Spinal cord (tissue), 4 donors: ENCODE results near the gene TKFC. TPM values are rescaled to one million over a fixed set of nuclear protein-coding genes. Genes with fewer than 3 reads are reported as not detected.

Source experiments
- polyA plus RNA-seq, 2 donors: library from polyadenylated mRNA; unstranded; fragments of 120-200 nt; gene quantifications; one replicate each; pipeline ENCODE4 v1.2.1, GENCODE V29; 2013; ENCODE audit not compliant: insufficient read length in 2 of 2
- total RNA-seq, 2 donors: library from RNA; depleted of rRNA in 1 of 2; stranded (reverse); fragments of 120-200 nt in 1 of 2; fragments of >200 nt in 1 of 2; gene quantifications; one replicate each; pipeline versions ENCODE4 v1.2.3 to v1.2.4, GENCODE V29; 2013 to 2014

The TKFC gene
- total and polyA plus RNA-seq, 4 donors: 14.9 to 37.7 (median 28.8) TPM

Other genes starting within 250 kb of the TKFC start
- under 1 TPM in 1 of 2 donors, not detected in 1; 0.10 TPM for gene CD5, start 230.7 kb upstream of the TKFC start, total RNA-seq
- gene CD5, start 230.7 kb upstream of the TKFC start, polyA plus RNA-seq: under 1 TPM; 0.08 to 0.15 TPM
- gene VPS37C, start 171.8 kb upstream of the TKFC start, total RNA-seq: 10 to 100 TPM in 1 of 2 donors, 1 to 10 TPM in 1; 4.8 to 11.4 TPM
- 10 to 100 TPM; 14.1 to 16.5 TPM for gene VPS37C, start 171.8 kb upstream of the TKFC start, polyA plus RNA-seq
- gene PGA3, start 129.7 kb upstream of the TKFC start, total RNA-seq: under 1 TPM; 0.59 to 0.66 TPM
- gene PGA3, start 129.7 kb upstream of the TKFC start, polyA plus RNA-seq: under 1 TPM; 0.17 to 0.21 TPM
- gene PGA4, start 110.9 kb upstream of the TKFC start, total RNA-seq: 1 to 10 TPM in 1 of 2 donors, under 1 TPM in 1; 0.99 to 1.8 TPM
- gene PGA4, start 110.9 kb upstream of the TKFC start, polyA plus RNA-seq: under 1 TPM in 1 of 2 donors, not detected in 1; 0.39 TPM
- under 1 TPM; 0.33 to 0.50 TPM for gene PGA5, start 92.1 kb upstream of the TKFC start, total RNA-seq
- under 1 TPM; 0.77 to 0.79 TPM for gene PGA5, start 92.1 kb upstream of the TKFC start, polyA plus RNA-seq
- 1 to 10 TPM; 1.5 to 2.4 TPM for gene VWCE, start 37.9 kb upstream of the TKFC start, total RNA-seq
- gene VWCE, start 37.9 kb upstream of the TKFC start, polyA plus RNA-seq: 10 to 100 TPM in 1 of 2 donors, 1 to 10 TPM in 1; 5.3 to 10.7 TPM
- 100 to 1,000 TPM; 162 to 254 TPM for gene DDB1, start 123 bp upstream of the TKFC start, total RNA-seq
- 100 to 1,000 TPM; 174 to 179 TPM for gene DDB1, start 123 bp upstream of the TKFC start, polyA plus RNA-seq
- gene CYB561A3, start 28.7 kb downstream of the TKFC start, total RNA-seq: 10 to 100 TPM; 12.5 to 16.1 TPM
- 10 to 100 TPM; 19.3 to 27.3 TPM for gene CYB561A3, start 28.7 kb downstream of the TKFC start, polyA plus RNA-seq
- gene TMEM138, start 29.1 kb downstream of the TKFC start, total RNA-seq: 10 to 100 TPM; 19.0 to 30.4 TPM
- 10 to 100 TPM; 32.3 to 41.2 TPM for gene TMEM138, start 29.1 kb downstream of the TKFC start, polyA plus RNA-seq
- gene TMEM216, start 59.4 kb downstream of the TKFC start, total RNA-seq: 10 to 100 TPM; 12.8 to 22.6 TPM
- gene TMEM216, start 59.4 kb downstream of the TKFC start, polyA plus RNA-seq: 10 to 100 TPM; 20.9 to 26.9 TPM
- 10 to 100 TPM; 30.4 to 46.2 TPM for gene CPSF7, start 96.7 kb downstream of the TKFC start, total RNA-seq
- 100 to 1,000 TPM in 1 of 2 donors, 10 to 100 TPM in 1; 95.5 to 104 TPM for gene CPSF7, start 96.7 kb downstream of the TKFC start, polyA plus RNA-seq
- 10 to 100 TPM; 34.7 to 64.5 TPM for gene SDHAF2, start 96.9 kb downstream of the TKFC start, total RNA-seq
- 10 to 100 TPM; 40.3 to 52.7 TPM for gene SDHAF2, start 96.9 kb downstream of the TKFC start, polyA plus RNA-seq
- gene LRRC10B, start 175.5 kb downstream of the TKFC start, total RNA-seq: 1 to 10 TPM; 1.4 to 6.4 TPM
- gene LRRC10B, start 175.5 kb downstream of the TKFC start, polyA plus RNA-seq: 10 to 100 TPM in 1 of 2 donors, 1 to 10 TPM in 1; 8.2 to 11.8 TPM
- 10 to 100 TPM in 1 of 2 donors, 1 to 10 TPM in 1; 9.8 to 31.1 TPM for gene SYT7, start 247.8 kb downstream of the TKFC start, total RNA-seq
- 10 to 100 TPM; 51.4 to 57.7 TPM for gene SYT7, start 247.8 kb downstream of the TKFC start, polyA plus RNA-seq